ENCODE data around the gene MBOAT7.
"Not testable (repeated sequence)": the region's sequence is repeated elsewhere in the genome, so short reads cannot be mapped to it uniquely, and the experiment has no call there.

The MBOAT7 gene

GRCh38 chr19:54189145-54189734, at the start of gene MBOAT7:
MBOAT7 (minus strand) TSS chr19:54189580; CDS start chr19:54188508, 1,072 bp downstream.
- in situ Hi-C loops (cut with HindIII; ENCODE audit: low sequenced_read_pairs), result no loop called here

GRCh38 chr19:54233941-54234340, 44.6 kb upstream of the MBOAT7 start:
- in situ Hi-C loops (cut with HindIII; ENCODE audit: low sequenced_read_pairs), result no loop called here

GRCh38 chr19:54231077-54231931, 41.9 kb upstream of the MBOAT7 start:
- in situ Hi-C loops (cut with HindIII; ENCODE audit: low sequenced_read_pairs), result no loop called here

GRCh38 chr19:54230031-54230430, 40.7 kb upstream of the MBOAT7 start:
- in situ Hi-C loops (cut with HindIII; ENCODE audit: low sequenced_read_pairs), result no loop called here

GRCh38 chr19:54229146-54229545, 39.8 kb upstream of the MBOAT7 start:
- in situ Hi-C loops (cut with HindIII; ENCODE audit: low sequenced_read_pairs), result no loop called here

- in situ Hi-C loops (cut with HindIII; ENCODE audit: low sequenced_read_pairs), result not testable (repeated sequence)
These were observed 35.2 kb upstream of the MBOAT7 start for GRCh38 chr19:54224619-54225018.

GRCh38 chr19:54223937-54224281, 34.5 kb upstream of the MBOAT7 start:
- in situ Hi-C loops (cut with HindIII; ENCODE audit: low sequenced_read_pairs), result not testable (repeated sequence)

GRCh38 chr19:54223277-54223936, 34.0 kb upstream of the MBOAT7 start:
- in situ Hi-C loops (cut with HindIII; ENCODE audit: low sequenced_read_pairs), result not testable (repeated sequence)

GRCh38 chr19:54222474-54223276, 33.3 kb upstream of the MBOAT7 start, which contains the start of gene LILRB3:
LILRB3 (minus strand) TSS chr19:54223007; CDS start chr19:54222976, 31 bp downstream.
- in situ Hi-C loops (cut with HindIII; ENCODE audit: low sequenced_read_pairs), result not testable (repeated sequence)

- in situ Hi-C loops (cut with HindIII; ENCODE audit: low sequenced_read_pairs), result not testable (repeated sequence)
These were observed 32.6 kb upstream of the MBOAT7 start for GRCh38 chr19:54221947-54222346.

- in situ Hi-C loops (cut with HindIII; ENCODE audit: low sequenced_read_pairs), result not testable (repeated sequence)
These were observed 30.3 kb upstream of the MBOAT7 start for GRCh38 chr19:54219702-54220101.

- in situ Hi-C loops (cut with HindIII; ENCODE audit: low sequenced_read_pairs), result no loop called here
These were observed 29.7 kb upstream of the MBOAT7 start for GRCh38 chr19:54218960-54219661.

- in situ Hi-C loops (cut with HindIII; ENCODE audit: low sequenced_read_pairs), result no loop called here
These were observed 28.9 kb upstream of the MBOAT7 start for GRCh38 chr19:54218259-54218658.

GRCh38 chr19:54217517-54218247, 28.3 kb upstream of the MBOAT7 start:
- in situ Hi-C loops (cut with HindIII; ENCODE audit: low sequenced_read_pairs), result not testable (repeated sequence)

GRCh38 chr19:54216869-54217268, 27.5 kb upstream of the MBOAT7 start:
- in situ Hi-C loops (cut with HindIII; ENCODE audit: low sequenced_read_pairs), result no loop called here

- in situ Hi-C loops (cut with HindIII; ENCODE audit: low sequenced_read_pairs), result not testable (repeated sequence)
These were observed 25.4 kb upstream of the MBOAT7 start for GRCh38 chr19:54214734-54215133.

GRCh38 chr19:54214217-54214616, 24.8 kb upstream of the MBOAT7 start:
- in situ Hi-C loops (cut with HindIII; ENCODE audit: low sequenced_read_pairs), result not testable (repeated sequence)

GRCh38 chr19:54211235-54211634, 21.9 kb upstream of the MBOAT7 start:
- in situ Hi-C loops (cut with HindIII; ENCODE audit: low sequenced_read_pairs), result no loop called here

- in situ Hi-C loops (cut with HindIII; ENCODE audit: low sequenced_read_pairs), result no loop called here
These were observed 20.6 kb upstream of the MBOAT7 start for GRCh38 chr19:54209811-54210494.

Data from DLD1 (cell line).